ENCODE data around the gene APOL6.
"Not testable (repeated sequence)": the region's sequence is repeated elsewhere in the genome, so short reads cannot be mapped to it uniquely, and the experiment has no call there.

APOL6 gene

GRCh38 chr22:35641494-35642120 is 6.6 kb upstream of the APOL6 start:
- no peak for DNase-seq

GRCh38 chr22:35642305-35642741 is 5.9 kb upstream of the APOL6 start:
- no peak for DNase-seq

- DNase-seq = no peak
Observed at GRCh38 chr22:35643991-35644390, 4.3 kb upstream of the APOL6 start.

- no peak for DNase-seq
Observed at GRCh38 chr22:35645646-35646045, 2.6 kb upstream of the APOL6 start.

GRCh38 chr22:35649026-35649553 is 844 bp downstream of the APOL6 start:
- DNase-seq = no peak

GRCh38 chr22:35649636-35650250 is 1.5 kb downstream of the APOL6 start:
- DNase-seq = no peak

- DNase-seq = no peak
Observed at GRCh38 chr22:35651085-35651484, 2.8 kb downstream of the APOL6 start.

GRCh38 chr22:35653824-35654223 is 5.6 kb downstream of the APOL6 start:
- no peak for DNase-seq

- DNase-seq = no peak
Observed at GRCh38 chr22:35656284-35656752, 8.1 kb downstream of the APOL6 start.

- no peak for DNase-seq
Observed at GRCh38 chr22:35657571-35658312, 9.5 kb downstream of the APOL6 start.

- peak; percentile 44 for DNase-seq
Observed at GRCh38 chr22:35660291-35661127, 12.3 kb downstream of the APOL6 start.

- no peak for DNase-seq
Observed at GRCh38 chr22:35661464-35661863, 13.2 kb downstream of the APOL6 start.

- no peak for DNase-seq
Observed at GRCh38 chr22:35662914-35663313, 14.7 kb downstream of the APOL6 start.

GRCh38 chr22:35663371-35663770 is 15.1 kb downstream of the APOL6 start:
- DNase-seq = no peak

- no peak for DNase-seq
Observed at GRCh38 chr22:35664955-35665587, 16.8 kb downstream of the APOL6 start.

- DNase-seq = not testable (repeated sequence)
Observed at GRCh38 chr22:35666699-35667098, 18.5 kb downstream of the APOL6 start.

- DNase-seq = no peak
Observed at GRCh38 chr22:35674335-35674734, 26.1 kb downstream of the APOL6 start.

- not testable (repeated sequence) for DNase-seq
Observed at GRCh38 chr22:35676065-35676464, 27.8 kb downstream of the APOL6 start.

- DNase-seq = no peak
Observed at GRCh38 chr22:35677460-35678187, 29.4 kb downstream of the APOL6 start.

- DNase-seq = no peak
Observed at GRCh38 chr22:35678836-35679235, 30.6 kb downstream of the APOL6 start.

- DNase-seq = not testable (repeated sequence)
Observed at GRCh38 chr22:35679492-35679891, 31.2 kb downstream of the APOL6 start.
